GM21619 (cell line): ENCODE data around the gene RBM10.

Experiments
- ATAC-seq: cut with Tn5 transposase; IDR thresholded peaks from one replicate; pipeline ENCODE4 v1.9.1; 2021; ENCODE audit not compliant: unreplicated experiment

Gene RBM10

GRCh38 chrX:47148946-47149345 lies 3.9 kb downstream of the RBM10 start:
- ATAC-seq, result no peak

GRCh38 chrX:47151435-47151834 lies 6.4 kb downstream of the RBM10 start:
- ATAC-seq, result no peak

- no peak for ATAC-seq
These were observed 11.8 kb downstream of the RBM10 start for GRCh38 chrX:47156611-47157520.

GRCh38 chrX:47158131-47158530 lies 13.1 kb downstream of the RBM10 start:
- no peak for ATAC-seq

- ATAC-seq, result no peak
These were observed 13.8 kb downstream of the RBM10 start for GRCh38 chrX:47158781-47159180.

GRCh38 chrX:47160781-47161180 lies 15.8 kb downstream of the RBM10 start:
- no peak for ATAC-seq

GRCh38 chrX:47162927-47163583 lies 18.0 kb downstream of the RBM10 start:
- no peak for ATAC-seq

GRCh38 chrX:47164420-47164819 lies 19.4 kb downstream of the RBM10 start:
- no peak for ATAC-seq

- no peak for ATAC-seq
These were observed 21.1 kb downstream of the RBM10 start for GRCh38 chrX:47166126-47166525.

- no peak for ATAC-seq
These were observed 23.6 kb downstream of the RBM10 start for GRCh38 chrX:47168495-47169073.

GRCh38 chrX:47169273-47169672 lies 24.3 kb downstream of the RBM10 start:
- ATAC-seq, result no peak

GRCh38 chrX:47169726-47170515 lies 24.9 kb downstream of the RBM10 start:
- ATAC-seq, result no peak

- no peak for ATAC-seq
These were observed 26.1 kb downstream of the RBM10 start for GRCh38 chrX:47170861-47171692.

- no peak for ATAC-seq
These were observed 27.0 kb downstream of the RBM10 start for GRCh38 chrX:47171996-47172395.

- no peak for ATAC-seq
These were observed 27.5 kb downstream of the RBM10 start for GRCh38 chrX:47172549-47172948.

GRCh38 chrX:47172971-47173792 lies 28.2 kb downstream of the RBM10 start:
- ATAC-seq, result no peak

- ATAC-seq, result no peak
These were observed 29.4 kb downstream of the RBM10 start for GRCh38 chrX:47174376-47174775.

- ATAC-seq, result no peak
These were observed 30.0 kb downstream of the RBM10 start for GRCh38 chrX:47174846-47175587.

GRCh38 chrX:47175588-47175980 lies 30.6 kb downstream of the RBM10 start:
- ATAC-seq, result no peak
